HepG2 (cell line): ENCODE data around the gene PIGZ. TPM values are rescaled to one million over a fixed set of nuclear protein-coding genes. Genes with fewer than 3 reads are reported as not detected.

Experiments
- AHR ChIP-seq: IDR thresholded peaks from 2 replicates; pipeline ENCODE4 v1.6.1; 2018; ENCODE audit warnings: missing genetic modification reagents, missing compliant biosample characterization
- ATAD3A ChIP-seq: sonication (generic); formaldehyde crosslinking; IDR thresholded peaks from 2 replicates; pipeline ENCODE4 v1.4.0; 2020; ENCODE audit warnings: missing genetic modification reagents
- CAMTA2 ChIP-seq: sonication (generic); formaldehyde crosslinking; IDR thresholded peaks from 2 replicates; pipeline ENCODE4 v1.4.0; 2020; ENCODE audit warnings: mild to moderate bottlenecking, missing genetic modification reagents, borderline replicate concordance
- CBFB ChIP-seq: sonication (generic); formaldehyde crosslinking; IDR thresholded peaks from 2 replicates; pipeline ENCODE4 v1.4.0; 2020; ENCODE audit warnings: missing genetic modification reagents
- MAFG ChIP-seq: sonication (generic); formaldehyde crosslinking; IDR thresholded peaks from 2 replicates; pipeline ENCODE4 v1.5.1; 2020; ENCODE audit warnings: mild to moderate bottlenecking, missing genetic modification reagents
- MBD4 ChIP-seq: IDR thresholded peaks from 2 replicates; pipeline ENCODE4 v1.6.1; 2012; ENCODE audit warnings: low read length, inconsistent platforms, borderline replicate concordance
- NFRKB ChIP-seq: fragments of 450-650 bp; IDR thresholded peaks from 2 replicates; pipeline ENCODE4 v1.6.1; 2017
- PTBP1 ChIP-seq: fragments of 200-400 bp; formaldehyde crosslinking; IDR thresholded peaks from 2 replicates; pipeline ENCODE4 v1.6.1; 2018; ENCODE audit warnings: low read length, low read depth; ENCODE audit not compliant: poor library complexity, severe bottlenecking
- STAT5B ChIP-seq: sonication (generic); formaldehyde crosslinking; IDR thresholded peaks from 2 replicates; pipeline ENCODE4 v1.4.0; 2020; ENCODE audit warnings: missing genetic modification reagents
- TP53 ChIP-seq: sonication (generic); formaldehyde crosslinking; conservative IDR thresholded peaks from 2 replicates; pipeline ENCODE4 v1.4.0; 2020; ENCODE audit warnings: missing genetic modification reagents
- ZBTB38 ChIP-seq: sonication (generic); formaldehyde crosslinking; IDR thresholded peaks from 2 replicates; pipeline ENCODE4 v1.5.1; 2020; ENCODE audit warnings: mild to moderate bottlenecking, missing genetic modification reagents
- ZBTB7A ChIP-seq: sonication (generic); formaldehyde crosslinking; IDR thresholded peaks from 2 replicates; pipeline ENCODE4 v1.8.0; 2022; ENCODE audit warnings: mild to moderate bottlenecking, missing genetic modification reagents
- ZNF121 ChIP-seq: sonication (generic); formaldehyde crosslinking; IDR thresholded peaks from 2 replicates; pipeline ENCODE4 v1.5.0; 2020; ENCODE audit warnings: mild to moderate bottlenecking, missing genetic modification reagents
- ZNF235 ChIP-seq: sonication (generic); formaldehyde crosslinking; IDR thresholded peaks from 2 replicates; pipeline ENCODE4 v1.8.1; 2023; ENCODE audit warnings: mild to moderate bottlenecking, missing genetic modification reagents, borderline replicate concordance
- ZNF331 ChIP-seq: sonication (generic); formaldehyde crosslinking; IDR thresholded peaks from 2 replicates; pipeline ENCODE4 v1.4.0; 2020; ENCODE audit warnings: missing genetic modification reagents
- ZNF619 ChIP-seq: sonication (generic); formaldehyde crosslinking; IDR thresholded peaks from 2 replicates; pipeline ENCODE4 v1.4.0; 2020; ENCODE audit warnings: mild to moderate bottlenecking, missing genetic modification reagents
- ZNF720 ChIP-seq: sonication (generic); formaldehyde crosslinking; IDR thresholded peaks from 2 replicates; pipeline ENCODE4 v1.4.0; 2020; ENCODE audit warnings: missing genetic modification reagents
- polyA plus RNA-seq, 8 experiments: library from polyadenylated mRNA; depleted of rRNA in 3 of 8; stranded (reverse) in 7 of 8; unstranded in 1 of 8; fragments of >200 nt; fragmentation: Illumina TruSeq in 4 of 8; extraction: Trizol in 4 of 8; gene quantifications; 2 replicates each; pipeline versions ENCODE4 v1.2.1 to v1.2.3, GENCODE V29; 2011 to 2016; ENCODE audit warnings: low read depth in 4 of 8, missing spikeins in 1 of 8, mixed read lengths in 1 of 8; ENCODE audit not compliant: insufficient read depth in 1 of 8
- total RNA-seq, 5 experiments: library from RNA; depleted of rRNA; stranded (reverse); fragments of >200 nt; fragmentation: Illumina TruSeq; extraction: Trizol; gene quantifications; 2 replicates each; pipeline ENCODE4 v1.2.3, GENCODE V29; 2016; ENCODE audit warnings: low read depth in 1 of 5
- TF ChIP-seq, protein P1 (sequence below): sonication (generic); formaldehyde crosslinking; IDR thresholded peaks from 2 replicates; pipeline ENCODE4; 2020; ENCODE audit warnings: missing genetic modification reagents, mild to moderate bottlenecking, borderline replicate concordance
- TF ChIP-seq, protein P2 (sequence below): sonication (generic); formaldehyde crosslinking; IDR thresholded peaks from 2 replicates; pipeline ENCODE4 v1.9.0; 2022; ENCODE audit warnings: missing genetic modification reagents, mild to moderate bottlenecking, borderline replicate concordance
- TF ChIP-seq, protein P3 (sequence below): sonication (generic); formaldehyde crosslinking; IDR thresholded peaks from 2 replicates; pipeline ENCODE4 v1.8.0; 2022; ENCODE audit warnings: mild to moderate bottlenecking, missing genetic modification reagents, moderate library complexity
- TF ChIP-seq, protein P4 (sequence below): sonication (generic); formaldehyde crosslinking; IDR thresholded peaks from 2 replicates; pipeline ENCODE4 v1.8.0; 2022; ENCODE audit warnings: mild to moderate bottlenecking, missing genetic modification reagents, moderate library complexity
- TF ChIP-seq, protein P5 (sequence below): sonication (generic); formaldehyde crosslinking; IDR thresholded peaks from 2 replicates; pipeline ENCODE4 v1.5.0; 2020; ENCODE audit warnings: missing genetic modification reagents
- TF ChIP-seq, protein P6 (sequence below): sonication (generic); formaldehyde crosslinking; IDR thresholded peaks from 2 replicates; pipeline ENCODE4 v1.4.0; 2020; ENCODE audit warnings: mild to moderate bottlenecking, missing genetic modification reagents

PIGZ gene
- total and polyA plus RNA-seq, 2 of the 13 experiments (the other 11 are each of a cell fraction or from before 2014, with no cell fraction given) = 4.7 to 60.5 TPM

DNA sequence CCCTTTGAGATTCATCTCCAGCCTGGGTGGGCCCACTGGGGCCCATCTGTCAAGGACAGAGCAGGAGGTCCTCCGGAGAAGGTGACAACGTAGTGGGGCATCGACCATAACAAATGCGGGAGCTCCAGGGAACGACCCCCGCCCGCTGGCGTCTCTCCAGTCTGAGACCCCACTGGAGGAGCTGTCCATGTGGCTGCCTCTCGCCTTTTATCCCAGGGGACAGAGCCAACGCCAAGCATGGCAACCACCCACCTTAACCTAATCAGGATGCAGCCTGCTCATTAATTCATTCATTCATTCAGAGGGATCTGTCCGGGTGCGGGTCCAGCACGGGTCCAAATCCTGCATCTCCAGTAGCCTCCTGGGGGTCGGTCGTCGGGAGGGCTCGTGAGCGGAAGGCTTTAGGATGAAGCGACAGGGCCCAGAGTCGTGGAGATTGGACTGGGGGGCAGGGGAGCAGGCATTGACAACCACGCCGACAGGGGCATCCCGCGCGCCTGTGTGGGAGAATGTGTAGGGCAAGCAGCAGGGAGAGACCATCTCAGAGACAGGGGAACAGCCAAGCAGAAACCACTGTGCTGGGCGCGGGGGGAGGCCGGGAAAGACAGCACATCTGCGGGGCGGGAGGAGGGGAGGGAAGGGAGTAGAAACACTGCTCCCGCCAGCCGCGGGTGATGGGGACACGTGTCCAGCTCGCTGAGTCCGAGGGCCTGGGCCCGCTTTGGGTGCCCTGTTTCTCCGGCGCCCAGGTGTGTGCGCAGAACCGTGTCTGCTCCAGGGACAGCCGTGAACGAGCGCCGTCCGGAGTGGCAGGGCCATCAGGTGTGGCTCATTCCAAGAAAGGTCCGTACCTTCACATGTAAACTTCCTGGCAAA is 1.9 kb downstream of the PIGZ start (continued):
- TF ChIP-seq, protein P1, sequence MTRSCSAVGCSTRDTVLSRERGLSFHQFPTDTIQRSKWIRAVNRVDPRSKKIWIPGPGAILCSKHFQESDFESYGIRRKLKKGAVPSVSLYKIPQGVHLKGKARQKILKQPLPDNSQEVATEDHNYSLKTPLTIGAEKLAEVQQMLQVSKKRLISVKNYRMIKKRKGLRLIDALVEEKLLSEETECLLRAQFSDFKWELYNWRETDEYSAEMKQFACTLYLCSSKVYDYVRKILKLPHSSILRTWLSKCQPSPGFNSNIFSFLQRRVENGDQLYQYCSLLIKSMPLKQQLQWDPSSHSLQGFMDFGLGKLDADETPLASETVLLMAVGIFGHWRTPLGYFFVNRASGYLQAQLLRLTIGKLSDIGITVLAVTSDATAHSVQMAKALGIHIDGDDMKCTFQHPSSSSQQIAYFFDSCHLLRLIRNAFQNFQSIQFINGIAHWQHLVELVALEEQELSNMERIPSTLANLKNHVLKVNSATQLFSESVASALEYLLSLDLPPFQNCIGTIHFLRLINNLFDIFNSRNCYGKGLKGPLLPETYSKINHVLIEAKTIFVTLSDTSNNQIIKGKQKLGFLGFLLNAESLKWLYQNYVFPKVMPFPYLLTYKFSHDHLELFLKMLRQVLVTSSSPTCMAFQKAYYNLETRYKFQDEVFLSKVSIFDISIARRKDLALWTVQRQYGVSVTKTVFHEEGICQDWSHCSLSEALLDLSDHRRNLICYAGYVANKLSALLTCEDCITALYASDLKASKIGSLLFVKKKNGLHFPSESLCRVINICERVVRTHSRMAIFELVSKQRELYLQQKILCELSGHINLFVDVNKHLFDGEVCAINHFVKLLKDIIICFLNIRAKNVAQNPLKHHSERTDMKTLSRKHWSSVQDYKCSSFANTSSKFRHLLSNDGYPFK (CRISPR knock-in tag) = no peak
- TF ChIP-seq AHR (peak; percentile 57; the same call in 1 of the 2 replicates), CAMTA2 (CRISPR knock-in tag) (no peak), TP53 (CRISPR knock-in tag) (no peak), ZNF331 (CRISPR knock-in tag) (no peak), ZBTB38 (peak; percentile 99), ZNF720 (CRISPR knock-in tag) (no peak), STAT5B (CRISPR knock-in tag) (no peak), ZNF235 (CRISPR knock-in tag) (no peak), CBFB (CRISPR knock-in tag) (no peak), ZNF619 (CRISPR knock-in tag) (no peak), PTBP1 (no peak), NFRKB (no peak), MAFG (CRISPR knock-in tag) (no peak), ATAD3A (CRISPR knock-in tag) (no peak), ZNF121 (CRISPR knock-in tag) (no peak), ZBTB7A (CRISPR knock-in tag) (no peak), MBD4 (no peak)
- TF ChIP-seq, protein P2, sequence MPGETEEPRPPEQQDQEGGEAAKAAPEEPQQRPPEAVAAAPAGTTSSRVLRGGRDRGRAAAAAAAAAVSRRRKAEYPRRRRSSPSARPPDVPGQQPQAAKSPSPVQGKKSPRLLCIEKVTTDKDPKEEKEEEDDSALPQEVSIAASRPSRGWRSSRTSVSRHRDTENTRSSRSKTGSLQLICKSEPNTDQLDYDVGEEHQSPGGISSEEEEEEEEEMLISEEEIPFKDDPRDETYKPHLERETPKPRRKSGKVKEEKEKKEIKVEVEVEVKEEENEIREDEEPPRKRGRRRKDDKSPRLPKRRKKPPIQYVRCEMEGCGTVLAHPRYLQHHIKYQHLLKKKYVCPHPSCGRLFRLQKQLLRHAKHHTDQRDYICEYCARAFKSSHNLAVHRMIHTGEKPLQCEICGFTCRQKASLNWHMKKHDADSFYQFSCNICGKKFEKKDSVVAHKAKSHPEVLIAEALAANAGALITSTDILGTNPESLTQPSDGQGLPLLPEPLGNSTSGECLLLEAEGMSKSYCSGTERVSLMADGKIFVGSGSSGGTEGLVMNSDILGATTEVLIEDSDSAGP (CRISPR knock-in tag) = no peak
- TF ChIP-seq, protein P3, sequence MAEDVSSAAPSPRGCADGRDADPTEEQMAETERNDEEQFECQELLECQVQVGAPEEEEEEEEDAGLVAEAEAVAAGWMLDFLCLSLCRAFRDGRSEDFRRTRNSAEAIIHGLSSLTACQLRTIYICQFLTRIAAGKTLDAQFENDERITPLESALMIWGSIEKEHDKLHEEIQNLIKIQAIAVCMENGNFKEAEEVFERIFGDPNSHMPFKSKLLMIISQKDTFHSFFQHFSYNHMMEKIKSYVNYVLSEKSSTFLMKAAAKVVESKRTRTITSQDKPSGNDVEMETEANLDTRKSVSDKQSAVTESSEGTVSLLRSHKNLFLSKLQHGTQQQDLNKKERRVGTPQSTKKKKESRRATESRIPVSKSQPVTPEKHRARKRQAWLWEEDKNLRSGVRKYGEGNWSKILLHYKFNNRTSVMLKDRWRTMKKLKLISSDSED (CRISPR knock-in tag) = no peak
- TF ChIP-seq, protein P4, sequence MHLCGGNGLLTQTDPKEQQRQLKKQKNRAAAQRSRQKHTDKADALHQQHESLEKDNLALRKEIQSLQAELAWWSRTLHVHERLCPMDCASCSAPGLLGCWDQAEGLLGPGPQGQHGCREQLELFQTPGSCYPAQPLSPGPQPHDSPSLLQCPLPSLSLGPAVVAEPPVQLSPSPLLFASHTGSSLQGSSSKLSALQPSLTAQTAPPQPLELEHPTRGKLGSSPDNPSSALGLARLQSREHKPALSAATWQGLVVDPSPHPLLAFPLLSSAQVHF = no peak
- TF ChIP-seq, protein P5, sequence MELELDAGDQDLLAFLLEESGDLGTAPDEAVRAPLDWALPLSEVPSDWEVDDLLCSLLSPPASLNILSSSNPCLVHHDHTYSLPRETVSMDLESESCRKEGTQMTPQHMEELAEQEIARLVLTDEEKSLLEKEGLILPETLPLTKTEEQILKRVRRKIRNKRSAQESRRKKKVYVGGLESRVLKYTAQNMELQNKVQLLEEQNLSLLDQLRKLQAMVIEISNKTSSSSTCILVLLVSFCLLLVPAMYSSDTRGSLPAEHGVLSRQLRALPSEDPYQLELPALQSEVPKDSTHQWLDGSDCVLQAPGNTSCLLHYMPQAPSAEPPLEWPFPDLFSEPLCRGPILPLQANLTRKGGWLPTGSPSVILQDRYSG (CRISPR knock-in tag) = no peak
- TF ChIP-seq, protein P6, sequence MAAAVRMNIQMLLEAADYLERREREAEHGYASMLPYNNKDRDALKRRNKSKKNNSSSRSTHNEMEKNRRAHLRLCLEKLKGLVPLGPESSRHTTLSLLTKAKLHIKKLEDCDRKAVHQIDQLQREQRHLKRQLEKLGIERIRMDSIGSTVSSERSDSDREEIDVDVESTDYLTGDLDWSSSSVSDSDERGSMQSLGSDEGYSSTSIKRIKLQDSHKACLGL = no peak
